ENCODE data around the gene ATP6AP2.

The ATP6AP2 gene

DNA sequence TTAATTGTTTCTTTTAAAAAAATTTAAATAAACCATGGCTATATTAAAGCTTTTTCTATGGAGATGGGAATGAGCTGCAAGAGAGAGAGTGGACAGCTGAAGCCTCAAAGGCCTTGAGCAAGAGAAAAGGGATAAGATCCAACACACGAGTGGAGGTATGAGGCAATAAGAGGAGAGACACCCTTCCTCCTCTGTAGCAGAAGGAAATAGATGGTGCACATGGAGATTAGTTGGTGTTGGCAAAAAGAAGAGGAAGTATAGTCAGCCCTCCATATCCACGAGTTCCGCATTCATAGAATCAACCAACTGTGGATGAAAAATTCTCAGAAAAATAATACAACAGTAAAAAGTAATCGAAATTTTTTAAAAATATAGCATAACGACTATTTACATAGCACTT lies 63.4 kb downstream of the ATP6AP2 start:
- DNase-seq (ENCODE audit: low spot score), result peak; percentile 34

- peak; percentile 35 for DNase-seq (ENCODE audit: low spot score)
These were observed 64.1 kb downstream of the ATP6AP2 start for GRCh38 chrX:40644821-40645358.

- DNase-seq (ENCODE audit: low spot score), result peak; percentile 2
These were observed 65.9 kb downstream of the ATP6AP2 start for GRCh38 chrX:40646489-40647306.

DNA sequence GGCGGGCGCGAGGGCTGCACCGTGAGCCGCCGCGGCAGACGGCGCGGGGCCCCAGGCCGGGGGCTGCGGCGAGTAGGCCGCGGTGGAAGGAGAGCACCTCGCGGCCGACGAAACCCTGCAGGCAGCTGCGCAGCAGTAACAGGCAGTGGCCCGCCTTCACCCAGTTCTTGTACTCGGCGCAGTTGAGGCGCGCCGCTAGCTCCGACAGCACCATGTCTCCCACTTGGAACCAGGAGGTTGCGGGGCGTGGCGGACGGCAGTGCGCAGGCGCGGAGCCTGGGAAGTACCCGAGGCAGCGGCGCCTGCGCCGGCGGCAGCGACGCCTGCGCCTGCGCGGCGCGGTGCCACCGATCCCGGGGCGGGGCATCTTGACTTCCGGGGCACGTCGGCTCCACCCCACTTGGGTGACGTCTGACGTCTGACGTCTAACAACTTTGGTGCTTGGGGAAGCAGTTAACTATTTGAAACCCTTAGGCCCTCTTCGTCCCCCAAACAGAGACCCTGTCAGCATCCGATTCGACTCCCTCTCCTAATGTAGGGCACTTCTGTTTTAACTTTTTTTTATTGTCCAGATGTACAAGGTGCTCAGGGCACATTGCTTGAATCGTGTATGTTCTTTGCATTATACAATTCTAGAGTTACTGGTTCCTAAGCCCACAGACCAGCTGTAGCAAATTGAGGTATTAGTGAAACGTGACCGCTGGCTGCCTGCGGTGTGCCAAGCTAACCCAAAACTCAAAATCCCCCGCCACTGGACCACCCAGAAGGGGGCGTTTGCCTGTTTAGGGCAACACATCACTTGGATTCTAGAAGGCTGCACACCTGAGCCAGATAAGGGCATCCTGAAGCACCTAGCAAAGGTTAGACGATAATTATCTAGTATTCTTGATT lies 66.8 kb downstream of the ATP6AP2 start, which contains the start of gene CXorf38:
Gene CXorf38 (minus strand): TSS at position 255 of the 891 bp plus-strand sequence. CDS start 41 bp downstream, at position 214.
- peak; percentile 84 for DNase-seq (ENCODE audit: low spot score)

DNA sequence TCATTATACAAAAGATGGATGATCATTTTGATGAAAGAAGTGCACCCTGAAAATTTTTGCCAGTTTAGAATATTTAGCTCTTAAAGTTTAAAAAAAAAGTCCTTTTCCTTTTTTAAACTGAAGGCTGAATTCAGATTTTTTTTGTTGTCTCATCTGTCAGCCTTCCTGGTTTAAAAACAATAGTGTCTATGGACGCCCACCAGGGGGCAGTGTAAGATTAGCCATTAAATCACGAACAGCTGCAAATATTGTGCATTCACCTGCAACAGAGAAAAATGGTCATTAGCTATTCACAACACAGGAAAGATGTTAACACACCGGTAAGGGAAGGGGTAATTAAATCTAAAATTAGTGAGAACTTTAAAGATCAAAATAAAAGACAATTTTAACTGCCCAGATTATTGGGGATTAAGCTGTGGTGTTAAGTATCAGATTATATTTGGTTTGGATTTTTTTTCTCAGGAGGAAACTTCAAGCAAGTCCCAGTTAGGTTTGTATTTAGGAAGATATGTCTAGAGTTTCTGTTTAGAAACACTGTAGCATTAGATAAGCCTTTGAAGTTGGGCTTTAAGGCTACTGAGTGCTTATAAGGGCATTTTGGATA lies 71.0 kb downstream of the ATP6AP2 start:
- DNase-seq (ENCODE audit: low spot score), result peak; percentile 62

- DNase-seq (ENCODE audit: low spot score), result no peak
These were observed 71.9 kb downstream of the ATP6AP2 start for GRCh38 chrX:40652664-40653063.

- DNase-seq (ENCODE audit: low spot score), result no peak
These were observed 72.8 kb downstream of the ATP6AP2 start for GRCh38 chrX:40653535-40653934.
